Measurements from ENCODE around the gene DIRAS1. TPM values are rescaled to one million over a fixed set of nuclear protein-coding genes. Genes with fewer than 3 reads are reported as not detected.

DIRAS1 gene
- total RNA-seq, 4 donors from 2014 or later = 0.18 to 23.1 (median 1.4) TPM

DNA sequence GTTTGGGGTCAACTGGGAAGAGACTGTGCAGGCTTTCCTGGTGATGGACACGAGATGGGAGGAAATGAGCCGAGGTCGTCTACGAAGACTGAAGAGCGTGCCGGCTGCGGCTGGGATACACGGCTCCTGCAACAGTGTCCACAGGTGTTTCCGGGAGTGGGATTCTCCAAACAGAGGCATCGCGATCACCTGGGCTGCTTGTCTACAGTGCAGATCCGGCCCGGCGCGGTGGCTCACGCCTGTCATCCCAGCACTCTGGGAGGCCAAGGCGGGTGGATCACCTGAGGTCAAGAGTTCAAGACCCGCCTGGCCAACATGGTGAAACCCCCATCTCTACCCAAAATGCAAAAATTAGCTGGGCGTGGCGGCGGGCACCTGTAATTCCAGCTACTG is 30.3 kb upstream of the DIRAS1 start:
- no peak for DNase-seq
- Histone ChIP-seq H3K27me3 (no peaks in the 10 kb centered on the region), H3K9me3 (no peaks in the 10 kb centered on the region), H3K36me3 (peaks cover 0 to 24% (median 0%) of the 10 kb centered on the region in 3 donors), H3K4me1 (peaks cover 0 to 3% (median 3%) of the 10 kb centered on the region in 4 donors), H3K27ac (no peak overlapping the region), H3K4me3 (no peak overlapping the region)
- TF ChIP-seq, protein P1, sequence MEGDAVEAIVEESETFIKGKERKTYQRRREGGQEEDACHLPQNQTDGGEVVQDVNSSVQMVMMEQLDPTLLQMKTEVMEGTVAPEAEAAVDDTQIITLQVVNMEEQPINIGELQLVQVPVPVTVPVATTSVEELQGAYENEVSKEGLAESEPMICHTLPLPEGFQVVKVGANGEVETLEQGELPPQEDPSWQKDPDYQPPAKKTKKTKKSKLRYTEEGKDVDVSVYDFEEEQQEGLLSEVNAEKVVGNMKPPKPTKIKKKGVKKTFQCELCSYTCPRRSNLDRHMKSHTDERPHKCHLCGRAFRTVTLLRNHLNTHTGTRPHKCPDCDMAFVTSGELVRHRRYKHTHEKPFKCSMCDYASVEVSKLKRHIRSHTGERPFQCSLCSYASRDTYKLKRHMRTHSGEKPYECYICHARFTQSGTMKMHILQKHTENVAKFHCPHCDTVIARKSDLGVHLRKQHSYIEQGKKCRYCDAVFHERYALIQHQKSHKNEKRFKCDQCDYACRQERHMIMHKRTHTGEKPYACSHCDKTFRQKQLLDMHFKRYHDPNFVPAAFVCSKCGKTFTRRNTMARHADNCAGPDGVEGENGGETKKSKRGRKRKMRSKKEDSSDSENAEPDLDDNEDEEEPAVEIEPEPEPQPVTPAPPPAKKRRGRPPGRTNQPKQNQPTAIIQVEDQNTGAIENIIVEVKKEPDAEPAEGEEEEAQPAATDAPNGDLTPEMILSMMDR (IDR thresholded peaks at IDR 0.05) = no peak
- no peak for TF ChIP-seq POLR2A (IDR thresholded peaks at IDR 0.05)

DNA sequence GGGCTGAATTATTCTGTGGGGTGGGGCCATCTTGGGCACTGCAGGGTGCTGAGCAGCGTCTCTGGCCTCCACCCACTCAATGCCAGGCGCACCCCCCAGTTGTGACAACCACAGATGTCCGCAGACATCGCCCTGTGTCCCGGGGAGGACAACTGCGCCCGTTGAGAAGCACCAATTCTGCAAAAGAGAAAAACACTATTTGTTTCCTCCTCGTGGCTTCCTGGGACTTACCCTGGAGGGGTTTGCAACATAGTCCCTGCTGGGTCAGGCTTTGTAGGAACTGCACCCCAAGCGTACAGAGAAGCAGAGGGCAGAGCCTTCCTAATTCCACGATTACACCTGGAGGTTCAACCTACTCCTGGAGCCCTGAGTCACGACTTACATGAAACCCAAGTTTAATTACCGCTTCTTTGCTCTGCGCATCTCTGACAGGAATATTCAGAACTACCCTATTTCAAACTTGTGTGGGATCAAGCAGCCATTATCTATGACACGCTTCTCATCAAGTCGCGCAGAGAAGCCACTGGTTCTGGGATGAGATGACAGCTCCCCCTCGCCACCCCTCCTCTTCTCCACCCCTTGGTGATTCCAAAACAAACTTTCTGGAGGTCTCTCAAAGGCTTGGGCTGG is 29.8 kb upstream of the DIRAS1 start:
- Histone ChIP-seq H3K27me3 (no peaks in the 10 kb centered on the region), H3K4me3 (no peak overlapping the region), H3K9me3 (no peaks in the 10 kb centered on the region), H3K27ac (no peak overlapping the region), H3K36me3 (peaks cover 0 to 19% (median 0%) of the 10 kb centered on the region in 3 donors), H3K4me1 (peaks cover 0 to 3% (median 3%) of the 10 kb centered on the region in 4 donors)
- TF ChIP-seq, protein P1 (IDR thresholded peaks at IDR 0.05) = no peak
- TF ChIP-seq POLR2A (IDR thresholded peaks at IDR 0.05) = no peak
- DNase-seq = no peak

DNA sequence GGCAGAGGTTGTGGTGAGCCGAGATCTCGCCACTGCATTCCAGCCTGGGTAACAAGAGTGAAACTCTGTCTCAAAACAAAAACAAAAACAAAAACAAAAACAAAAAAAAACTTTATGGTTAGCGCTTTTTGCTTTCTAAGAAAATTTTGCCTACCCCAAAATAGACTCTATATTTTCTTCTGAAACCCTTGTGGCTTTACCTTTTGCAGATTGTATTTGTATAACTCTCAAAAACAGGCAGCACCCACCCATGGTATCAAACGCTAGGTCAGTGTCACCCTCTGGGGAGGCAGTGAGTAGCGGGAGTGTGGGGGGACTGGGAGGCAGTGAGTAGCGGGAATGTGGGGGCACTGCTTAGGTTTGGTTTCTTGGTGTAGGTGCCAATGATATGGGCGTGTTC is 26.2 kb upstream of the DIRAS1 start:
- H3K4me3 ChIP-seq = no peak overlapping the region
- no peak for DNase-seq
- no peaks in the 10 kb centered on the region for H3K9me3 ChIP-seq
- TF ChIP-seq, protein P1 (IDR thresholded peaks at IDR 0.05) = no peak
- TF ChIP-seq POLR2A (IDR thresholded peaks at IDR 0.05) = no peak
- no peaks in the 10 kb centered on the region for H3K36me3 ChIP-seq
- H3K27me3 ChIP-seq = no peaks in the 10 kb centered on the region
- H3K27ac ChIP-seq = no peak overlapping the region
- peaks cover 0 to 3% (median 3%) of the 10 kb centered on the region in 4 donors for H3K4me1 ChIP-seq

DNA sequence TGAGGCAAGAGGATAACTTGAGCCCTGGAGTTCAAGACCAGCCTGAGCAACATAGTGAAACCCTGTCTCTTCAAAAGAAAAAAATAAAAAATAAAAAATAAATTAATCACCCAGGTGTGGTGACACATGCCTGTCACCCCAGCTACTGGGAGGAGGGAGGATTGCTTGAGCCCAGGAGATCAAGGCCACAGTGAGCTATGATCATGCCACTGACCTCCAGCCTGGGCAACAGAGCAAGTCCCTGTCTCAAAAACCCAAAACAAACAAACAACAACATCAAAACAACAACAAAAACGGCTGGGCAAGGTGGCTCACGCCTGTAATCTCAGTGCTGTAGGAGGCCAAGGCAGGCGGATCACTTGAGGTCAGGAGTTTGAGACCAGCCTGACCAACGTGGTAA is 22.9 kb upstream of the DIRAS1 start:
- peaks cover 0 to 7% (median 5%) of the 10 kb centered on the region in 4 donors for H3K4me1 ChIP-seq
- H3K9me3 ChIP-seq = no peaks in the 10 kb centered on the region
- DNase-seq = no peak
- no peak for TF ChIP-seq POLR2A (IDR thresholded peaks at IDR 0.05)
- H3K4me3 ChIP-seq = no peak overlapping the region
- no peaks in the 10 kb centered on the region for H3K27me3 ChIP-seq
- no peaks in the 10 kb centered on the region for H3K36me3 ChIP-seq
- H3K27ac ChIP-seq = no peak overlapping the region

- H3K4me3 ChIP-seq = no peak overlapping the region
- no peaks in the 10 kb centered on the region for H3K27me3 ChIP-seq
- TF ChIP-seq POLR2A (IDR thresholded peaks at IDR 0.05) = no peak
- TF ChIP-seq, protein P1 (IDR thresholded peaks at IDR 0.05) = no peak
- no peaks in the 10 kb centered on the region for H3K36me3 ChIP-seq
- DNase-seq = no peak
- H3K27ac ChIP-seq = no peak overlapping the region
- no peaks in the 10 kb centered on the region for H3K9me3 ChIP-seq
- peaks cover 0 to 14% (median 2%) of the 10 kb centered on the region in 4 donors for H3K4me1 ChIP-seq
These were observed 21.9 kb upstream of the DIRAS1 start for GRCh38 chr19:2743099-2743498.

- Histone ChIP-seq H3K4me1 (peaks cover 0 to 15% (median 2%) of the 10 kb centered on the region in 4 donors), H3K36me3 (peaks cover 0 to 17% (median 0%) of the 10 kb centered on the region in 3 donors), H3K27me3 (no peaks in the 10 kb centered on the region), H3K27ac (no peak overlapping the region), H3K9me3 (no peaks in the 10 kb centered on the region), H3K4me3 (peak overlapping the region in 2 of 4 donors; percentile 78 to 97)
- DNase-seq = no peak
- TF ChIP-seq POLR2A (IDR thresholded peaks at IDR 0.05) = no peak
- TF ChIP-seq, protein P1 (IDR thresholded peaks at IDR 0.05) = no peak
These were observed 19.1 kb upstream of the DIRAS1 start for GRCh38 chr19:2740314-2740656.
